GM10266 (cell line): ENCODE results near the gene DNAH1.
A peak's percentile ranks its signal among the peaks of the same experiment; 100 is the strongest.

Source experiments
- DNase-seq: peaks from one replicate; pipeline ENCODE4 v3.0.0; 2012; ENCODE audit errors: extremely low spot score
- TF ChIP-seq, protein P1 (sequence below): IDR thresholded peaks from 2 replicates; pipeline ENCODE4 v1.5.1; 2012; ENCODE audit warnings: mild to moderate bottlenecking, low read depth; ENCODE audit not compliant: control insufficient read depth, insufficient read depth; ENCODE audit errors: missing control alignments

The DNAH1 gene

DNA sequence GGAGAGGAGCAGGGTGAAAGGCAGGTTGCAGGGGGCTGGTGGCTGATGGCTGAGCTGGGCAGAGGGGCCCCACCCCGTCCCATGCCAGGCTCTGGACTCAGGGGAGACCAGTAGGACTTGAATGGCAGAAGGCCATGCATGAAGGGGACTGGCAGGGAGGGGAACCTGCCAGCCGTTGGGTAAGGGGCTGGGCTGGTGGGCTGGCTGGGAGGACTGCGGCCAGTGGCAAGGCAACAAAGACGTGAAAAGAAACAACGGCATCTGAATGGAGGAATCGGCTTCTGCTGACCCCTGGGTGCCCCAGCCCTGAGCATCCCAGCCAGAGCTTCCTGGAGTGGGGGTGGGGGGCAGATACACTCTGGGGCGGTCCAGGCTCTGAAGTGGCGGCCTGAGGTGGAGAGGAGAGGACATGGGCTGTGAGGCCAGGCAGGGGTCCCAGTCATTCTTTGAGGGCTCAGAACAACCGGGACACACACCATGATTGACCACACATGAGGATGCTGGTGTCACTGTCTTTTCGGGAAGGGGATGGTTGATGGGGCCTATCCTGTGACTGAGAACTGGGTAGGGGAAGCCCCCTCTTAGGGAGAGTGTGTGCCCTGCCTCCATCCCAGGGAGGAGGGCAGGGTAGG is 16.8 kb upstream of the DNAH1 start:
- TF ChIP-seq, protein P1, sequence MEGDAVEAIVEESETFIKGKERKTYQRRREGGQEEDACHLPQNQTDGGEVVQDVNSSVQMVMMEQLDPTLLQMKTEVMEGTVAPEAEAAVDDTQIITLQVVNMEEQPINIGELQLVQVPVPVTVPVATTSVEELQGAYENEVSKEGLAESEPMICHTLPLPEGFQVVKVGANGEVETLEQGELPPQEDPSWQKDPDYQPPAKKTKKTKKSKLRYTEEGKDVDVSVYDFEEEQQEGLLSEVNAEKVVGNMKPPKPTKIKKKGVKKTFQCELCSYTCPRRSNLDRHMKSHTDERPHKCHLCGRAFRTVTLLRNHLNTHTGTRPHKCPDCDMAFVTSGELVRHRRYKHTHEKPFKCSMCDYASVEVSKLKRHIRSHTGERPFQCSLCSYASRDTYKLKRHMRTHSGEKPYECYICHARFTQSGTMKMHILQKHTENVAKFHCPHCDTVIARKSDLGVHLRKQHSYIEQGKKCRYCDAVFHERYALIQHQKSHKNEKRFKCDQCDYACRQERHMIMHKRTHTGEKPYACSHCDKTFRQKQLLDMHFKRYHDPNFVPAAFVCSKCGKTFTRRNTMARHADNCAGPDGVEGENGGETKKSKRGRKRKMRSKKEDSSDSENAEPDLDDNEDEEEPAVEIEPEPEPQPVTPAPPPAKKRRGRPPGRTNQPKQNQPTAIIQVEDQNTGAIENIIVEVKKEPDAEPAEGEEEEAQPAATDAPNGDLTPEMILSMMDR = no peak
- DNase-seq = no peak

GRCh38 chr3:52299879-52300611 is 16.1 kb upstream of the DNAH1 start:
- TF ChIP-seq, protein P1 = no peak
- DNase-seq = peak; percentile 56

DNA sequence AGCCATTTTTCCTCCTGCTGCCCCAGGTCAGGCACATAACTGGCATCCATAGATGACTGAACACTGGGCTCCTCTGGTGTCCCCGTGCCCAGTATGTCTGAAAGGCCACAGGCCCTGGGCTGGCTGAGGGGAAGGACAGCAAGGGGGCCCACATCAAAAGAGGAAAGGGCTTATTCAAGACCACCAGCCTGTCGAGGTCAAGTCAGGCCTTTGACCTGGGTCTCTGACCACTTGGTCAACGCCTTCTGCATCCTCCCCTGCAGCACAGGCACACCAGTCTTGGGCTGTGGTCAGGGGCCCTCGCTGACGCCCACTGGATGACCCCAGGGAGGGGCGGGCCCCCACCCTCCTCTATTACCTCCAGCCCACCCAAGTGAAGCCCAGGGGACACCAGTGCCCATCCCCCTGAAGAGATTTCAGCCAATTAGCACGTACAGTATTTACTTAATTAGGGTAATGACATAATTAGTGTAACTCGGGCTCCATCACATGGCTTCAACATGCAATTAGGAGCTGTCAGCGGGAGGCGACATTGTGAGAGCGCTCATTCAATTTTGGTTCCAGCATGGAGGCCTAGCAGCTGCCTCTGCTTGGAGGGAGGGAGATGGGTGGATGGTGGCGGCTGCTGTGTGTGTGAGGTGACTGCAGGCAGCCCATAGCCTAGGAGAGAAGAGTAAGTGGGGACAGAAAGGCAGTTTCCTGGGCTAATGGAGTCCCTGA is 13.5 kb upstream of the DNAH1 start:
- TF ChIP-seq, protein P1 = no peak
- DNase-seq = no peak

DNA sequence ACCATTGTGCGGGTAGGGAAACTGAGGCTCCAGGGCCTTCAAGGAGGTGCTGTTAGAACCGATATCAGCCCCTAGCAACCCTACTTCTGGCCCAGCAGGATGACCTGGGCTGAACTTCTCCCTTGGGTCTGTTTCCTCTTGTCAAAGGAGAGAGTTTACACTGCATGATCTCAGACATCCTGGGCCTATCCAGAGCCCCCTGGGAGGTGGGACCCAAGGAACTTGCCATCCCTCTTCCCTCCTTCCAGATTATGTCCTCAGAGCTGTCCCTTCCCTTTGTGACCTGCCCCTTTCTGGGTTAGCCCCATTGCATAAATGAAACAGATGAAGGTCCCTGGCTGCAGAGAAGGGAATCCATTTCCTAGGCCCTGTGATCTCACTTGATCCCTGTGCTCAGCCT is 12.3 kb upstream of the DNAH1 start:
- DNase-seq = no peak
- TF ChIP-seq, protein P1 = no peak

DNA sequence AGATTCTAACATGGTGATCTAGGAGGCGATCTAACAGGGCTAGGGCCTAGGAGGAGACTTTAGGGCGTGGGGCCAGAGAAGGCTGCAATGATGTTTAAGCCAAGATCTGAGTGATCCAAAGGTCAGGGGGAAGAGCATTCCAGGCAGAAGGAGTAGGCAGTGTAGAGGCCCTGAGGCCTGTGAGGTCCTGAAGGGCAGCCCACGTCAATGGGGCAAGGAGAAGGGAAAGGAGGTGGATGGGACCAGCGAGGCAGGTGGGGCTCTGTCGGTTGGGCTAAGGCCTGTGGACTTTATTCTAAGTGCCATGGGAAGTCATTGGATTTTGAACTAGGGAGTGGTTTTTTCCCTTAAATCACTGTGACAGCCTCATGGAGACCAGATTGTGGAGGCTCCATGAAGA is 10.2 kb upstream of the DNAH1 start:
- TF ChIP-seq, protein P1 = no peak
- DNase-seq = no peak

DNA sequence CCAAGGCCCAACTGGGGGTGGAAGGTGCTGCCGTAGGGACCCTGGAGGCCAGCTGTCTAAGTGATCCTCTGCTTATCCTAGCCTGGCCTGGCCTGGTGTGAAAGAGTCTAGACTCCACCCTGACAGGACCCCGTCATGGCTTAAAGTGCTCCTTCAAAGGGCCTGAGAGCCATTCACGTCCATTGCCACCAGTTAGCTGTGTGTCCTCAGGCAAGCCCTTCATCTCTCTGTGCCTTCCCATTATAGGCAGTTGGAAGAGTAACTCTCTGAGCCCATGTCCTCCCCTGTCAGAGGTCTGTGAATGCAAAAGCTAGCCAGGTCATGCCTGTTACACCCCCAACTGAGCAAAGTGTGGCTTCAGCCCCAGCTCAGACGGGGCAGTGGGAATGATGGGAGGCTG is 9.1 kb upstream of the DNAH1 start:
- DNase-seq = no peak
- TF ChIP-seq, protein P1 = no peak

- DNase-seq = no peak
- TF ChIP-seq, protein P1 = no peak
Measured at GRCh38 chr3:52308308-52308707, 7.8 kb upstream of the DNAH1 start.
